Stimulated activated CD4-positive, alpha-beta T cell treated with anti-CD3 and anti-CD28 coated beads, Interleukin-4, amount 100 ng/mL, for 48 hours (primary cell): ENCODE results near the gene CCDC34.

Experiments
- DNase-seq, 2 donors: peaks; one replicate each; pipeline ENCODE4 v3.0.0-alpha.2; 2020; ENCODE audit warnings: low read depth in 2 of 2

Gene CCDC34, protein sequence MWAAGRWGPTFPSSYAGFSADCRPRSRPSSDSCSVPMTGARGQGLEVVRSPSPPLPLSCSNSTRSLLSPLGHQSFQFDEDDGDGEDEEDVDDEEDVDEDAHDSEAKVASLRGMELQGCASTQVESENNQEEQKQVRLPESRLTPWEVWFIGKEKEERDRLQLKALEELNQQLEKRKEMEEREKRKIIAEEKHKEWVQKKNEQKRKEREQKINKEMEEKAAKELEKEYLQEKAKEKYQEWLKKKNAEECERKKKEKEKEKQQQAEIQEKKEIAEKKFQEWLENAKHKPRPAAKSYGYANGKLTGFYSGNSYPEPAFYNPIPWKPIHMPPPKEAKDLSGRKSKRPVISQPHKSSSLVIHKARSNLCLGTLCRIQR

DNA sequence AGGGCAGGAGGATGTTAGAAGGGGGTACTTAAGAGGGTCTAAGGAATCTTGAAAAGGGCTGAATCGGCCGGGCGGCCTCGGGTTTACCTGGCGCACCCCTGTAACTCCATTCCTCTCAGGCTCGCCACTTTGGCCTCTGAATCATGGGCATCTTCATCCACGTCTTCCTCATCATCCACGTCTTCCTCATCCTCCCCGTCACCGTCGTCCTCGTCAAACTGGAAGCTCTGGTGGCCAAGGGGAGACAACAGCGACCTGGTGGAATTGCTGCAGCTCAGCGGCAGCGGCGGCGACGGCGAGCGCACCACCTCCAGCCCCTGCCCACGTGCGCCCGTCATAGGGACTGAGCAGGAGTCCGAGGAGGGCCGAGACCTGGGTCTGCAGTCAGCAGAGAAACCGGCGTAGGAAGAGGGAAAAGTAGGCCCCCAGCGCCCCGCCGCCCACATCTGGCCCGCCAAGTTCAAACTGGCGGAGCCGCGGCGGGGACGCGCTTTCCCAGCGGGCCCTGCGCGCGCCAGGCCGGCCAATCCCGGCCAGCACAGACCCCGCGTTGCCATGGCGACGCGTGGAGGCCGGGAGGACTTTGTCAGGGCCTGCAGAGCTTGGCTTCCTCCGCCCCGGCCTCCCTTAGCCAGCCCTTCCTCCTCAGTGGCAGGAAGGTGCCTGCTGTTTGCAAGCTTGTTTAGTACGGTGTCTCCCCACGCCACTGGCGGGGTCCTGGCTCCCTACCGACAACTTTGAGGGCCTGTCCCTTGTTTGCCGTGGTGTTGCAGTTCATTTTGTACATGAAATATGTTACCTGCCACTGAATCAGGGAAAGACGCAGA lies at the start of gene CCDC34:
CCDC34 (minus strand) TSS at position 467 of the 827 bp plus-strand sequence; CDS start at position 446, 21 bp downstream.
- peak; percentile 77 to 86 for DNase-seq

DNA sequence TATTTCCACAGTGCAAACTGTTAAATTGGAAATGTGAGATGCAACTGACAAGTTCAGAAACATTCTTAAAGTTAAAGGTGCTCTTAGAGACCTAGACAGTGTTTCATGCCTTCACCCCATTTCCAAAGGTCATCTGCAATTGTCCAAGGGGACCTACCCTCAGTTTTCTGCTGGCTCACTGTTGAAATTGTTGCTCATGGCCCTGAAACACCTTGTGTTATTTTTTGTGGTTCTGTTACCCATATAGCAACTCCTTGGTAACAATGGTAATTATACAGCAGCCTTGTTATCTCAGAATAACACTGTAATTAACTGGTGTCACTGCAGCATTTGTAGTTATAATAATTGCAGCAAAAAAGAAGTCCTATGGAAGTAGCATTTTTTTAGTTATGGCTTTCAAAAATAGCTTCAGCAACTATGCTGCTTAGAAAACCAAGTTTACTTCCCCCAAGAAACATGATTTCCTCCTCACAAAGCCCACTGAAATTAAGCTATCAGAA lies 49.2 kb upstream of the CCDC34 start:
- DNase-seq: no peak

DNA sequence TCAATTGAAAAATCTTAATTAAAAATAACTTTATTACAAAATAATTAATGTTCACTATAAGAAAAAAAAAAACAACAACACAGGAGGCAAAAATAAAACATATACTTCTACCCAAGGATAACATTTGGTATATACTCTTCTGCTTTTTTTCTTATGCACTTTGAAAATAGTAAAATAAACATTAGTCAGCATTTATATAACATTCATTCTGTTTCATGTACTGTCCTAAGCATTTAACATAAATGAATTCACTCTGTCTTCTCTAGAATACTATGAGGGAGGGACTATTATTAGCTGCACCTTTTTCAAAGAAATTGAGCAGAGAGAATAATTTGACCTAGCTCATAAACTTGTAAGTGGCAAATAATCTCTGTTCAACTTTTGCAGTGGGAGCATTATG lies 48.3 kb upstream of the CCDC34 start:
- DNase-seq: no peak

- no peak for DNase-seq
These were observed 47.3 kb upstream of the CCDC34 start for GRCh38 chr11:27410272-27410671.

DNA sequence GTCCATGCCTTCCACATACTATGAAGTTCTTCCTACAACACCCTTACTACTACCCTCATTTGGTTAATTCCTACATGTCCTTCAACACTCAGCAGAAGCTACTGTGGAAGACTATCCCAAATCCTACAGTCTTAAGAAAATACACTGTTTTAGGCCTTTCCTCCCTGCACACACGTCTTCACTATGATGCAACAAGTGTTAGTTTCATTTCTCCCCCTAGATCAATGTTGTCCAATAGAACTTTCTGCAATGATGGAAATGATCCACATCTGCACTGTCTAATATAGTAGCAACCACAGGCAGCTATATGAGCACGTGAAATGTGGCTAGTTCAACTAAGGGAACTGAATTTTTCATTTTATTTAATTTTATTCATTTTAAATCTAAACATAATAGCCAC lies 46.7 kb upstream of the CCDC34 start:
- no peak for DNase-seq

DNA sequence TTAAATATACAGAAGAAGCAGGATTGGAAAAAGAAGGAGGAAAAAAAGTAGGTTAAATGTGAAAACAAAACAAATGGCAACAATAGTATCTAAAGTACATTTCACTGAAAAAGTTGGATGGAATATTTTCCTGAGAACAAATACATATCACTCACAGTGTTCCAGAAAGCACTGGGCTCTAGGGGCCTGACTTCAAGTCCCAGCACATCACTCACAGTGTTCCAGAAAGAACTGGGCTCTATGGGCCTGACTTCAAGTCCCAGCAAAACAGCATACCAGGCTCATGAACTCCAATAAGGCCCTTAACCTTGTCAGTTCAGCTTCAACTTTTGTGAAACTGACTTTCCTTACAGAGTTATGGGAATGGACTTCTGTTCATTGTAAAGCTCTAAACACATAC lies 46.0 kb upstream of the CCDC34 start:
- DNase-seq: no peak

DNA sequence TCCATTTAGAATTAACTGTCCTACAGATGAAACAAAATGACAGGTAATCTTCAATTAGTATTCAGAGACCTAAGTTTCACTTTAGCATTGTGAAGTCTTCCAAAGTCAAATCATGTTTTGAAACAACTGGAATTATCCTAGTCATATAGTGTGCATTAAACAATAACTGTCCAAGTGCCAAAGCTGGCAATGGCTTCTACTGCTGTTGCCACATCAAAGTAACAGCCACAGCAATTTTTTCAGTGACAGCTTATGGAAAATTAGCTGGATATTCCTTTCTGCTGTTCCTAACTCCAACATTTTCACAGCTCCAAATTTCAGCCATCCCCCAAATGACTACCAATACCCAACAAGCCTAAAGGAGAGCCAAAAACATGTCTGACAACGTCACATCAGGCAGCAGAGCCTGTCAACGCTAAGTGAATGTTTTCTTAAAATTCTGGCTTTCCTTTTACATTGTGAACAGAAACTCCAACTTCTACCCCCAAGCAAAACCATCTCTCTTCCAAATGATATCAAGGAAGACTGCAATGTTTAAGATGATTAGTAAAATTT lies 45.3 kb upstream of the CCDC34 start:
- no peak for DNase-seq

DNA sequence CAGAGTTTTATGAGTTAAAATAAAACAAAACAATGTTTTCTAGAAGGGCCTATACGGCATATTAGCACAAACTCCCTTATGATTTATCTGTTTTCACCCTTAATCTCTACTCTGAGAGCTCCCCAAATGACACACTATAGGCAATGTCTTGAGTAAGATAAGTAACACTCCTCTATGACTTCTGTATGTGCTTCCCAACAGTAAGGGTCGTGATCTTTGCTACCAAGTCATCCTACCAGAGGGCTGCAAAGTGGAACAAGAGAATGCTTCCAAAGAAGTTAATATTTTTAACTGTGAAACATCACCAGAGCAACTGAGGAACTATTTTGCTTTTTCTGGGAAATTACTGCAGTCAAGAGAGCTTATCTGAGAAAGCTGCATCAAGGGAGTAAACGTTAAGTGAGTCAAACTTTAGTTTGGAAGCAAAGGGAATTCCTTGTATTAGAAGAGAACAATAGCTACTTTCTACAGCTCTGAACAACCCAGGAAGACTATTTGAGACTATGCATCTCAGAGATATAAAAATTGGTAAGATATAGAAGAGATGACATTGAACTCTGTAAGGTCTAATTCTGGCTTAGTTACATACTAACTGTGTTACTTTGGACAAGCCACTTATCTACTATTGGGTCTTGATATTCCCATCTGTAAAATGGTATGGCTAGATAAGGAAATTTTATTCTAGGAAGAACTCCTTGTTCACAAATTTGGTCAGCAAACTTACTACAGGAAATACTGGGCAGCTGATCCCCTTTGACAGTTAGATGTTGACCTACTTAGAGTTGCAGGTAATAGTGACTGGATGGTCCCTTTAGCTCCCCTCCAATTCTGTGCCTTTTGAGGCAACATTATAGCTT lies 43.7 kb upstream of the CCDC34 start:
- no peak for DNase-seq

DNA sequence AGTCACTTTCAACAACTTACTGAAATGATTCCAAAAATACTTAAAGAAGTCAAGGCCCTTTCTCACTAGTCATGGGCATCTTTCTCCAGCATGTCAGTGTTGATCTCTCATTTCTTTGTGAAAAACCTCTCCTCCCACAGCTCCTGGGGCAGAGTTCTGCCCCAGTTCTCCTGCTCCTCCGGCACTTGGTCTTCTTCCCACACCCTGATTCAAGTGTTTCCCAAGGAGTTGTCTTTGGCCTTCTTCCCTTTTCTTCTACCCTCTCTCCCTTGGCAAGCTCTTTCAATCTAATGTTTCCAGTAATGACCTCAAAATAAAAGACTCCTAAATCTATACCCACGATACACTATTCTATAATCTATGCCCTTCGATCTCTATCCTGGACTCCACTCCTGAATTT lies 42.1 kb upstream of the CCDC34 start:
- no peak for DNase-seq

- DNase-seq: no peak
These were observed 41.4 kb upstream of the CCDC34 start for GRCh38 chr11:27404427-27404826.

DNA sequence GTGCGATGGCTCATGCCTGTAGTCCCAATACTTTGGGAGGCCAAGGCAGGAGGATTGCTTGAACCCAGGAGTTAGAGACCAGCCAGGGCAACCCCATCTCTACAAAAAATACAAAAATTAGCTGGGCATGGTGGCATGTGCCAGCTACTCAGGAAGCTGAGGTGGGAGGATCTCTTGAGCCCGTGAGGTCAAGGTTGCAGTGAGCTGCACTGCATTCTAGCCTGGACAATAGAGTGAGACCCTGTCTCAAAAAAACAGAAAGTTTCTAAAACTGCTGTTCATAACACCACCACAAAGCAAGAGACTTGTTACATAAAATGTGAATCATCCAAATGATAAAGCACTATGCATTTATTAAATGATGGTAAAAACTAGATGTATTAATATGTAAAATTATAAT lies 40.2 kb upstream of the CCDC34 start:
- no peak for DNase-seq

DNA sequence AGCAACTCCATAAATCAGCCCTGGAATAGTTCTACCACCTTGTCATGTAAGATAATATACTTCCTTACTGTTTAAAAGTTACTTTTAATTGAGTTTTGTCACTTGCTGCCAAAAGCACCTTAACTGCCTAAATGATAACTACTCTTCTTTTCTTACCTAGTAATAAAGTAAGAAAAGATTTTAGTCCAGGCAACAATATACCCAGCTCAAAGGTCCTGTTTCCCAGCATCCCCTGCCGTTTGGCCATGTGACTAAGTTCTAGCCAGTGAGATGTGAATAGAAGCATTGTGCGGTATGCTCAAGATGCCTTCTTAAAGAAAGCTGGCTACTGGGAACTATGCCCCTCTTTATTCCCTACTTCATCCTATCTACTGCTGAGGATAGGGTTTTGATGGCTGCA lies 39.4 kb upstream of the CCDC34 start:
- no peak for DNase-seq

GRCh38 chr11:27401833-27402316 lies 38.9 kb upstream of the CCDC34 start:
- DNase-seq: no peak

- no peak for DNase-seq
These were observed 38.3 kb upstream of the CCDC34 start for GRCh38 chr11:27401280-27401832.

DNA sequence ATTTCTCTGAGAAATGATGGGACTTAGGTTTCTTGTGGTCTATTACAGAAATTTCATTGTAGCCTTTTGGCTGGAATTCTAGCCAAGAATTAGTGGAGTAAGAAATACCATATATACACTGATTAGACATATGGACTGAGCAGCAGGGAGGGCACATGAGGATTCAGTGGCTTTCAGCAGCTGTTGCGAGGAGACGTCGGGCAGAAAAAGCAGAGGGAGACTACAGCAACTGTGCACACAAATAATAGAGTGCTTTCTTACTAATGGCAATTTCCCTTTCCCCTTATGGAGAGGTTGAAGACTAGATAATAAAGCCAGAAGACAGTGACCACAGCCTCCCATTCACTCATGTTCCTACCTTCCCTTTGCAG lies 35.4 kb upstream of the CCDC34 start:
- DNase-seq: no peak

DNA sequence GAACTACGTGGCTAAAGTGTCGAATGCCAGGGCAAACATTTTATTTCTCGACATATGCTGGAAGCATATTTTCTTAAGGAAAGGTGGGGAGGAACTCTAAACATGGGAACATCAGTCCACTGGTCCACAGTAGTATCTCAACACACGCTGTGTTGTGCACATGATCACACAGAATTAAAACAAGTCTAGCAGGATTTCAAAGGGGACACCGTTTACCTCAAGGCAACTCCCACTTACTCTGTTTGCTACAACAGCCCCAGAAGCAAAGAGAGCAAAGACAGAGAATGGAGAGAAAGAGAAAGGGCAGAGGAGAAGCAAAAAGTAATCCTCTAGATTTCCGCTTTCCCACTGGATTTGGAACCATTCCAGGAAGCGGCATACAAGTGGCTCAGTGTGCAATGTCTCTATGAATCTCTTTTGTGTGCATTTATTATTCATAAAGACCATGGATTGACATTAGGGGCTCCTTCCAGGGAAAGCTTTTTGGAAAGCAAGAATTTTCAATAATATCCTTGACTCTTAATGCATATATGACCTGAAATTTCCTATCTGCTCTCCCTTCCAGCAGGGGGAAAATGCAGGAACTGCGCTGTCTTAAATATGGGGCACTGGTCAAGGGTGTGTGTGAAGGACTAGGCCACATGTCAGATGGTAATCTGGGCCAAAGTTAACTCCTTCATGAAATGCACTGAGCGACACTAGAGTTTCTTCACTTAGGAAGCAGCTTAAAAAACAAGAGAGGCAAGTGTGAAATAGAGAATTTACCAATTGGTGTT lies 34.8 kb upstream of the CCDC34 start:
- no peak for DNase-seq

GRCh38 chr11:27396259-27396839 lies 33.3 kb upstream of the CCDC34 start:
- no peak for DNase-seq

DNA sequence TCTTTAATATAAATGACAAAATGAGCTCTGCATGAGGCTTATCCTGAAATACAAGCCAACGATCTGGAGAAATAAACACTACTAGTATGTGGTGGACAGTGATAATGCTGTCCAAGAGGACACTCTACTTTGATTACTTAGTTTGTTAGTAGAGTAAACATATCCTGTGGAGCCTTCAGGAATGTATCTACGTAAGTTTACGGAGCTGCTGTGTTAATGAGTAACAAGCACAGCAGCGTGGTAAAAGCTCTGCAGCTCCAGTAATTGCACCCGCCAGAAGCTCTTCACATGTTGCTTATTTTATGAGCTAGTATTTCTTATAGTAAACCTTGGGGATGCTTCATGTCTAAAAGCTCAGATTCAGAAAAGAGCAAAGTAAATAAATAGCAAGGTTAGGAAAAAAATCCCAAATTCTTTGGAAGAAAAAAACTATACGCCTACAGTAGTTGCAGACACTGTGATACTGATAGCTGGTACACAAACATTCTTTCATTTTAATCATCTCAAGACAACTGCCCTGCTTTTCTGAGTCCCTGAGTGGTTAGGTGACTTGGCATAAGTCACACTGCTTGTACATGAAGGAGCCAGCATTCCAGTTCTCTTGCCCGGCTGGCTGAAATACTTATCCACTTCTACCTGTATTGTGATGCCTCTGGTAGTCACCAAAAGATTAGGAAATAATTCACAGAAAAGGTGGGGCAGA lies 32.7 kb upstream of the CCDC34 start:
- DNase-seq: no peak

DNA sequence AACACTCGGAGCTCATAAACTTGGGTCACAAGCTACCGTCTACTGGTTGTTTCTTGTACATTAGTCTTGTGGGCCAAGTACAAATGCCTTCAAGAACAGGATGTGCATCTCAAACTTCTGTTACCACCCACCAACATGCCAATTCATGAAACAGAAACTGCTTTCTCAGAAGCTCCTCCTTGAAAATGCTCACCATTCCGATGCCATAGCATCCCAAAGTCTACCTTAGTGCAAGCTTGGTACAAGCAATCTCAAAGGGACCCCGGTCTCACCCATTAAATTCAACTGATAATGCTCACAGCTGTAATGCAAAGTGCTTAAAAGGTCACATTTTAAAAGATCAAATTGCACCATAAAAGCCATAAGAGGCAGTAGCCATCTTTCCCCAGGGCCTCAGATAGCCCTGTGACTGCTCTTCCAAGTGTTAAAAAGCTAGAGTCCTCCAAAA lies 31.8 kb upstream of the CCDC34 start:
- no peak for DNase-seq
